HG02884 (cell line): ENCODE data around the gene C1orf87.

Experiments used
- ATAC-seq: cut with Tn5 transposase; IDR thresholded peaks from one replicate; pipeline ENCODE4 v1.9.1; 2021; ENCODE audit warnings: mild to moderate bottlenecking, moderate library complexity; ENCODE audit not compliant: unreplicated experiment

The C1orf87 gene, protein sequence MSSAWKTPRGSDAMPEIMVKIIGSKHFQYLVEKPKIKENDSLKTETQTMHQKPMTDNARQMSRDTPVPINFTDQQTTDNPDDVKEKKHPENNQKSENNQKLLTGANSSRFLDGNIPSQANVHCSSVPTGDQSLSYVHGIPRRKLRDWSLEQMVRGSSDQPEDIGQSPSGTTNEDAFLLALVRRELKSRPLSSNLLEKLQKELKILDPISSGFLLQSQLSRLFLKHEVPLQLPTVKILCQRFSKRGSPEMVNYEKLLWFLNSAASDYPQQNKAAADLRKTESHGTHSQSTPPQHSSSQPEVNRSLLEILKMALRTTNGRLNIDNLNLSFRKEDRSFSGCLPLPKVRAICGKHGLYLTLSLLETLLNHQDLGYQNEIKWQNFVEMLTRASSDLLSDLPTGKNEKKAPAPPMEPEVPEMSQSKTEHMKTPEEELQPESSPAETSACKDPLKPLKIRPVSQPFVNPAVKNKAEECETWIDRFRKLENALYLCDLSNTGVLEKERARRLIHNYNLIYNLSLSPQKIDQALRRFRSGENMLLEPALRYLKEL

DNA sequence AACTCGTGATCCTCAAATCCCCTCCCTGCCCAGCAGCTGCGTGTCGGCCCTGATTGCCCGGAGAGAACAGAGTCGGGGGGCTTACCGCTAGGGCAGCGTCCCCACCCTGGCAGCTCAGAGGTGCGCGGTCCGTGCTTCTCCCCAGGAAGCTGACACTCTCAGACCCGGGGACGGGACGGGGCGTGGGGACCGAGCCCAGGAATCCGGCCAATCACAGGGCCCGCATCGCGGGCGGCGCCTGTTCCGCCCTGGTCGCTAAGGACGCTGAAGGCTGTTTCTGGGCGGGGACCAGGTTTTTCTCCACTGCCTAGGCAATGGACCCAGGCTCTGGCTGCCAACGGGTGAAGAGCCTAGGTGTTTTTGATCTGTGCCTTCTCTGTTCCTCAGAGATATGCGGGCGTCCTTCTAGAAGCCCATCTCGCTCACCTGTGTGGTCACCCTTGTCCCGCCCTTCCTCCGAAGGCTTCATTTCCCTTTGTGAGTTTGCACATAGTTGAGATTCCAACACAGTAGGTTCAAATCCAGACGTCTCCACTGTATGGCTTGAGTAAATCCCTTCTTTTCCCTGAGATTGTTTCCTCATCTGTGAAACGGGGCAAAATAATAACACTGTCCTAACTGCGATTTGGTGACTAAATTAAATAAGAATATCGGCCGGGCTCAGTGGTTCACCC, at the start of gene C1orf87:
TSS of gene C1orf87 (minus strand) at position 166 of the 674 bp plus-strand sequence. CDS start 1,127 bp downstream, outside the sequence.
- no peak for ATAC-seq

DNA sequence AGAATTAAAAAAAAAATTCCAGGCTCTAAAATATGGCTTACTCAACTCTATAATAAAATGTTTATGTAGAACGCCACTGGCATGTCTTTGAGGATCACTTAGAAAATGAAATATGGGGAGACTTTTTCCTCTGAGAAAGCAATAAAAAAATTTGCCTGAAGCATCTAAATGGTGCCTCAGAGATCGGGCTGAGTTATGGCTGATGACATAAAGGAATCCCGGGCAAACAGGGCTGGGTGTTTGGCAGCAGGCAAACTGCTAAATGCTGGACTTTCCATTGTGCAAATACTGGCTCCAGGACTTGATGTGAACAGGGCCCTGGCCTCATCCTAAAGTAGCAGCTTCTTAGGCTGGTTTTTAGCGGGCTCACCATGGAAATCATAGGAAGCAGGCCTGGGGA, 44.5 kb upstream of the C1orf87 start:
- no peak for ATAC-seq

DNA sequence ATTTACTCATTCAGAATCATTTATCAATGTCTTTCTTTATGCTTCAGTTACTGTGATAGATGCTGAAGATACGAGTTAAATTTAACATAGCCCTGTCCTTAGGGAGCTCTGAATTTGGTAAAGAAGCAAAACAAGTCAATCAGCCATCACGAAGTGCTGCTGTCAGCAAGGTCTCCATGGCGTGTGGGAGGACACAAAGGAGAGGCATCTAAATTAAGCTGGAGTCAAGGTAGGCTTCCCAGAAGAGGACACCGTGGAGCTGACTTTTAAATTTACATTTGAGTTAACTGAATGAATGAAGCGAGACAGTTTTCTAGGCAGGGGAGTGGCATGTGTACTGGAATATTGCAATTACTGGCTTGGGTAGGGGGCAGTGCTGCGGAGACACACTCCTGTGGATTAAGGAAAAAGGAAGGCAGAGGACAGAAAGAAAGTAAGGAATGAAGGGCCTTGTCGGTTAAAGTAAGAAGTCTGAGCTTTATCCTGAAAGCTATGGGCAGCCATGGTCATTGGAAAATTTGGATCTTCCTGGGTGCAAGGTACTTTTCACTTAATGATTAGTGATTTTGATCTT, 41.3 kb upstream of the C1orf87 start:
- ATAC-seq = no peak

DNA sequence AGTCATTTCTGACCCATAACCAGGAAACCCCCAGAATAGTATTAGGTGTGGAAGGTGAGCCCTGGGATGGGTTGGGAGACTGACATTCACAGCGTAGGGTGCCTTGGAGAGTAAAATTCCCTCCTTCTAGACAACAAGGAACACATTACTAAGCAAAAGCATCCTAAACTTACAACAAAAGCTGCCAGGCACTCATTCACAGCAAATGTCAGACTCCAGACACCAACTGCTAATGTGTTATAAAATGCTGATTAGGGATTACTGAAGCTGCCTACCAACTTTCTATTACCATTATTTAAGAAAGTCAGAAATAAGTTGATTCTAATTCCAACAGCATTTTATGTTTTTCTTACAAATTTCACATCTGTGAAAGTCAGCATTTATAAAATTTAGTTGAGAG, 40.0 kb upstream of the C1orf87 start:
- no peak for ATAC-seq

DNA sequence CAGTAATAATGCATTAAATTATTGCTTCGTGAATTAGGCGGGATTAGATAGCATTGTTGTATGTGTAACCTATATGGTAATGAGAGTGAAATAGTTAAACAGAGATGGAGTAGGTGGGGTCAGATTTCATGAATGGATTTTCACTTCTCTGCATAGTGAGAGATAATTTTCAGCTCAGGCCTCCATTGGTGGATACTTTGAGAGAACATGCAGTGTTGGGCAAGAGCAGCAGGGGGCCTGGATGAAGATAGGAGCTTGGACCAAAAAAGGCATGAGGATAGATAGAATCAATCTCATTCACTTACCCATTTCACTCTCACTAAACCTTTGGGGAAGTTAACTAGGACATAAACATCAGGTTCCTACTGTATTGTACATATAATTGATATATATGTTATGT, 39.5 kb upstream of the C1orf87 start:
- no peak for ATAC-seq

DNA sequence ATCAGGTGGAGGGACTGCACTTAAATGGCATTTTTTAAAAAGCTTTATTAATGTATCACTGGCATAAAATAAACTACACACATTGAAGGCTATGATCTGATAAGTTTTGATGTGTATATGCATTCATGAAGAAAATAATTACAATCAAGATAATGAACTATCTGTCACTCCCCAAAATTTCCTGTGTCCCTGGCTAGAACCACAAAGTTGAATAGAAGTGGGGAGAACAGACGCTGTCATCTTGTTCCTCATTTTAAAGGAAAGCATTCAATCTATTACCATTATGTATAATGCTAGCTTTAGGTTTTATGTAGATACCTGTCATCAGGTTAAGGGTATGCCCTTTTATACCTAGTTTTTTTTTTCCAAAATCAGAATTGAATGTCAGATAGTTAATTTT, 38.1 kb upstream of the C1orf87 start:
- no peak for ATAC-seq

DNA sequence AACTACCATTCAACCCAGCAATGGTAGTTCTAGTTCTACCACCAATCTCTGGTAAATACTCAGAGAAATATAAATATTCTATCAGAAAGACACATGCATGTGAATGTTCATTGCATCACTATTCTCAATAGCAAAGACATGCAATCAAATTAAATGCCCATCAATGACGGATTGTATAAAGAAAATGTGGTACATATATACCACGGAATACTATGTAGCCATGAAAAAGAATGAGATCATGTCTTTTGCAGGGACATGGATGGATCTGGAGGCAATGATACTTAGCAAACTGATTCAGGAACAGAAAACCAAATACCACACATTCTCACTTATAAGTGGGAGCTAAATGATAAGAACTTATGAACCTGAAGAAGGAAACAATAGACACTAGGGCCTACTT, 37.5 kb upstream of the C1orf87 start:
- no peak for ATAC-seq

DNA sequence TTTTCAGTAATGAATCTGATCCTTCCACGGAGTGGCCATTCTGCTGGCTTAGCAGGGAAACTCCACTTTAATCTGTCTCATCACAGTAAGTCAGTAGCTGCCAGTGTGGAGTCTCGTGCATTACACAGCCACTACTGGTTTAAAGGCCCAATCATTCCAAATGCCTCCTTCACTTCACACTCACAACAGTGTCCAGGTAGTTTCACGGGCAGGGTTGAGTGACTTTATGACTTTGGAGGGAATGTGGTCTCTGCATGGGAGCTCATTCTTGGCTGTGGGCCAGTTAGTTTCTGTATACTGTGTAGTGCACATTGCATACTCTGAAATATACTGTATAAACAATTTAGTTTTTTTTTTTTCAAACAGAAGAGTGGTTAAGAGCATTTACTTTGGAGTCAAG, 34.6 kb upstream of the C1orf87 start:
- ATAC-seq = no peak

DNA sequence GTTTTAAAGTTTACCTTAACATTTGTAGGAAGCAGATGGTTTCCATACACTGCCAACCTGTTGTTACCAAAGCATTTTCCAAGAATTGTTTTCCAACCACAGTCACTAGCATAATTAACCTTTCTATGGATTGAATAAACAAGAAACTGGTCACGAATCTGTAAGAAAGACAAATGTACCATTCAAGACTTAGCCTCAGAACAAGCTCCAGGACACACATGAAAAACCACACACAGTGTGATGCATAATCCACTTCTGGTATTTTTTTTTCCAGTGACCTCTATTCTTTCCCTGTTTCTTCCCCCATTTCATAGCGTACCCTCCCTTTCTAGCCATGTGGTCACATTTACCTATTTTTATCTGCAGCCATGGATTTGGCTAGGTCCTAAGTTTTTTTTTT, 29.6 kb upstream of the C1orf87 start:
- ATAC-seq = no peak

DNA sequence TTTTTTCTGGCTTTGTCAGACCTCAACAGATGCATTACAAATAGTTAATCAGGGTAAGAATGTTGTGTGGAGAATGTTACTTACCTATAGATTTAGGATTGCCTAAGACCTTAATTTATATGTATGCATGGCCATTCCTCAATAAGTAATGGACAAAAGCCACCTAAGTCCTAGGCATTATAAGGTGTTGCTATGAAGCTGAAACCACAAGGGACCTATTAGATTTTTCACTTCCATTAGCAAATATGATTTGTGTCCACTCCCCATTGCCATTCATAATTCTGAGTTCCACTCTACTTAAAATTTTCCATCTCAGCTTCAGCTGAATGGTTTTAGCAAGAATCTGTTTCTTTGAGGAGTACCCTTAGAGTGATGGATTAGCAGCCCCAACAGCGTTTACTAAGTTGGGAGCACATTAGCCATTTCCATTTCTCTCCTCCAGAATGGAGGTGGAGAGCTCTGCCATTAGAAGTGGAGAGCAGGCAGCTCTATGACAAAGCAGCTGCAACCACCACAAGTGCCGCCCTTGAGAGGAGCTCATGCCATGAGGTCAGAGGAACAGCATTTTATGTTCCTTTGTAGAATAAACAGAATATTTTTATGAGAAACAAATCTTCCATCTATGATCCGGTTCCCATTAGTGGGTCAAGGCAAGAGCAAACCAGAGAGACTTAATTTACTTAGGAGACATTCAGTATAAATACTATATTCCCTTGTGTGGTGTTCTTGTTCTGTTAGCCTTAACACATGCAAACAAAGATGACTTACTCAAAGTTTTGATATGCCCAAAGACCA, 28.9 kb upstream of the C1orf87 start:
- ATAC-seq = no peak

DNA sequence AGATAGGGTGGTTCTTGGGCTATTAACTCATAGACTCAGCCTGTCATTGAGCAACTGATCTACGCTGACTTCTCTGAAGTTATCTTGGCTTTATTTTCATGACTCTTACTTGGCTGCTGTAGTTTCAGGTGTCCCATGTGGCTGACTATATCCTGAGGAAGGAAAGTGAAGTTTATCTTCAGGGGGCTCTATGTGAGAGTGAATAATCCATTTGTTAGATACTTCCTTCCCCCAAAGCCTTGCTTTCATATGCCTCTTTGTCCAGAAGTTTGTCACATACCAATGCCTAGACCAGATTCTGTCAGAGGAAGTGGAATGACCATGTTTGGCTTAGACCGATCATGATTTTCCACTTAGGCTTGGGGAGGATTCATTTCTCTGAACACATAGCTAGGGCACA, 27.9 kb upstream of the C1orf87 start:
- ATAC-seq = no peak

DNA sequence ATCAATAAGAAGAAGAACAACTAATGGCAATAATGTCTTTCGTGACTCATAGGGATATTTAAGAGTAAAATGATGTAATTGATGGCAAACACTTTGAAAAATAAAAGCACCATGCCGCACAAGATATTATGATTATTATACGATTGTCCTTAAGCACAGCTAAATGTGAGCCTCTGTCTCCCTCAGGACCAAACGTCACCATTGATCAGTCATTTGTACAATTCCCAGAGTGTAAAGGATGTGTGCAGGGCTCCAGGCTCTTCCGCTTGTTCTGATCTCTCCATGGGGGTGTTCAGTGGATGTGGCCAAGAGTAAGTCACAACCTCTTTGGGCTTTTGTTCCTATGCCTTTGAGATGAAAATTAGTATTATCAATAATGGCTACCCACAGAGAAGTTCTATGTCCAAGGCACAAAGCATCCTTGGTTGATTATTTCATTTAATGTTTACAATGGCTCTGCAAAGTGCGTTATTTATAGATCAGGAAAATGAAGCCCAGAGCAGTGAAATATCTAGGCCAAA, 17.7 kb upstream of the C1orf87 start:
- ATAC-seq = no peak

DNA sequence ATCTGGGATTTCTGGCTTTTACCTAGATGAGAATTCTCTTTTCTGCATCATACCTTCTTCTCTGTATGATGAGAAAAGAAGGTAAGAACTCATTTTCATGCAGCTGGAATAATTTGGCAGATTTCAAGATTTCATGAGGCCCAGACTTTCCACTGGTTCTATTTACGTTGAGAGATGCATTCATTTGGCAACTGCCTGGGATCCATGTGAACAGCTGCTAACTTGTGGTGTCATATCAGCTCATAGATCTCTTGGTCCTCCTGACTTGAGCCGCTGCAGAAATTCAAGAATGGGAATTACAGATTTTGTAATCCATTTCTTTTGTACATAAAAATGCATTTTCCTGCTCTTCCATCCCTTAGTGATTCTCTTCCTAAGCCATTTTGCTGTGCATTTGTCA, 17.1 kb upstream of the C1orf87 start:
- no peak for ATAC-seq

DNA sequence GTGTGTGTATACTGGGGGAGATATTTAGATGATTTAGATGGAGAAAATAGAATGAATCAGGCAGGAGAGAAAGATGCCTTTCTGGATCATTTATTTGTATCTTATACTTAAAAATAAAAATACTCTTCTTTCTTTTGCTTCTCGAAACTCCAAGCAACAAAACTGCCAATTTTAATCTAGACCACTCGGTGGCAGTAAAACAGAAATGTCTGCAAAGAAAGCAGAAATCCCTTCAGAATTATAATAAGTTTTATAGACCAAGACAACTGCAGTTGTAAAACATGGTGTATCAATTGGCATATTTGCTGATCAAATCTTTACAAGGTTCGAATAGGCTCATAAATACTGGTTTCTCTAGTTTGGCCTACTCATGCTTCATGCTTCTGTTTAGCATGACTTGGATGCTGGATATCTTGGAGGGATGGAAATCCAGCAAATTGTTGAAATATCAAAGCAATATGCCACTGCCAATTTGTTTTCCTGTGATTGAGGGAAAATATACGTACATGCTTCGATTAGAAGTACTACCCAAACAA, 15.1 kb upstream of the C1orf87 start:
- no peak for ATAC-seq

DNA sequence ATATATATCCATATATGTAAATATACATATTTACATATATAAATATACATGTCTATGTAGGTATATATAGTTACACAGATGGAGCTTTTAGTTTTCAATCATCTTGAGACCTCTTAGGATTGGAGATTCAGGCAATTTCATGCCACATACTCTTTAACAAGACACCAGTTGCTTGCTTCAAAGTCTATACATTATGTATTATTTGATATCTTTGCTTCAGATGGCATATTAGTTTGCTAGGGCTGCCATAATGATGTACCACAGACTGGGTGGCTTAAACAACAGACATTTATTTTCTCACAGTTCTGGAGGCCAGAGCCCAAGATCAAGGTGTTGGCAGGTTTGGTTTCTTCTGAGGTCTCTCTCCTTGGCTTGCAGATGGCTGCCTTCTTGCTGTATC, 14.1 kb upstream of the C1orf87 start:
- ATAC-seq = no peak

DNA sequence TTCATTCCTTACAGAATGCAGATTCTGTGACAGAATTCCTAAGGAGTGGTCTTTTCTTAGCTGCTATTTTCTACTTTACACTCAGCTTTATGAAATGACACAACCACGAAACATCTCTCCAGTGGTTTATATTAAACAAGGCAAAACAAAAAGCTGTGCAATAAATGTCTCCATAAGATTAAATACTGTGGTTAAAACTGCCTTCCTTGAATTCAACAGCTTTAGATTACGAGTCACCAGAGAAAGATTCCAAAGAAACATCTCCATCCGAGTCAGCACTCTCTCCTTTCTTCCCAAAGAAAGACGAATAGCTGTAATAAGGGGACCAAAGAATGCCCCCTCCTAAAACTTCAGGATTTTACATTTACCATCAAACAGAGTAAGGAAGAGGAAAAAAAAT, 4.6 kb upstream of the C1orf87 start:
- no peak for ATAC-seq

DNA sequence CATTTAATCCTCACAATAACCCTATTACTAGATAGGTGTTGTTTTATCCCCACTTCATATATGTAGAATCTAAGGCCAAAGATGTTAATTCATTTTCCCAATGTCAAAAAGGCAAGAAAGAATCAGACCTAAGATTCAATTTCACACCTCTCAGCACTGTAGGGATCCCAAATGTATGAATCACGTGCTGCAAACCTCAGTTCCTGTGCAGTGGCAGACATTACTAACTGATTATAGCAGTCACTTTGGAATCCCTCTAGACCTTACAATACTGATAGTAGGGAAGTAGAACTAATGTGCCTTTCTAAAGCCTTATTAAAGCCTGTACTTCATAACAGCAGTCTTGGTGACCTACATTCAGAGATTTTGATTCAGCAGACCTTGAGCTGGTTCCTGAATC, 2.3 kb downstream of the C1orf87 start:
- no peak for ATAC-seq

DNA sequence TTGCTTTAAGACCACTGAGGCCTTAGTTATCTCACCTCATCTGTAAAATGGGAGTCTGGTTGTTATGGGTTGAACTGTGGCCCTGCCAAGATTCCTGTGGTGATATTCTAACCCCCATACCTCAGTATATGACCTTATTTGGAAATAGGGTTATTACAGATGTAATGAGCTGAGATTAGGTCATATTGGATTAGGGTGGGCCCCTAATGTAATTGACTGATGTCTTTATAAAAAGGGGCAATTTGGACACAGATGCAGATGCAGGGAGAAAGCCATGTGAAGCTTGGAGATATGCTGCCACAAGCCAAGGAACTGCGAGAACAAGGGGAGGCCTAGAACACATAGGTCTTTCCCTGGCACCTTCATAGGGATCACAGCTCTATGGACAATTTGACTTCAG, 3.9 kb downstream of the C1orf87 start:
- no peak for ATAC-seq

DNA sequence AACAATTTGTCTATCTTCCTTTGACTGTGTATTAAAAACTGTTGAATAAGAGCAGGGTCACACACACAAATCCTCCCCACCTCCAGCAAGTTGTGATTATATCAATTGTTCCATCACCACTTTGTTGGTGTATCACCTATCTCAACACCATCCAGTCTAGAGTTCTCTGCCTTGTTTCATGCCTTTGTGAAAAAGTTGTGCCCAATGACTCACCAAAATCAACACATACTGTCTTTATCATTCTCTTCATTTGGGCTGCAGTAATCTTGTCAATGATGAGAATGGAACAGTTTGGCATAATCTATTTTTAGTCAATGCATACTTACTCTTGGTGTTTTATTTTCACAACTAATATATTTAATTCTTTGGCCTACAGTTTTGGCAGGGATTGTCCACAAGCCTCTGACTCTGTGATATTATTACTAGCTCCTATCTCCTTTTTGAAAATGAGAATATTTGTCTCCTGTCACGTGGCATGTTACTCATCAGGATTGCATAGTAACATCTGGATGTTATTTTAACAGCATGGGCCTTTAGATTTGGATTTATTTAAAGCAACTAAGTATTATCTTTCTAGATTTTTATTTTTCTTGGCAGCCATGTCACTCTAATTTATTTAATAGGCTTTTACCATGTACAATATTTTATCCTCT, 5.1 kb downstream of the C1orf87 start:
- ATAC-seq = no peak

DNA sequence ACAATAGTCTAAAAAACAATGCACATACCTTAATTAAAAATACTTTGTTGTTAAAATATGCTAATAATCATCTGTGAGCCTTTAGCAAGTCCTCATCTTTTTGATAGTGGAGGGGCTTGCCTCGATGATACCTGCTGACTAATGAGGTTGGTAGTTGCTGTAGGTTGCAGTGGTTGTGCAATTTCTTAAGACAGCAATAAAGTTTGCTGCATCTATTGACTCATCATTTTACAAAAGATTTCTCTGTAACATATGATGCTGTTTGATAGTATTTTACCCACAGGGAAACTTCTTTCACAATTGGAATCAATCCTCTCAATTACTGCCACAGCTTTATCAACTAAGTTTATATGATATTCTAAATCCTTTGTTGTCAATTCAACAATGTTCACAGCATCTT, 7.6 kb downstream of the C1orf87 start:
- no peak for ATAC-seq
